22Rv1 (cell line): ENCODE data around the gene DTX4.

Experiments used
- CTCF ChIP-seq: fragments of 450-650 bp; IDR thresholded peaks from 2 replicates; pipeline ENCODE4 v1.5.1; 2017; ENCODE audit warnings: mild to moderate bottlenecking
- ZFX ChIP-seq: fragments of 450-650 bp; IDR thresholded peaks from 2 replicates; pipeline ENCODE4 v1.6.1; 2017; ENCODE audit warnings: antibody characterized with exemption, borderline replicate concordance

- TF ChIP-seq CTCF: no peak
- no peak for TF ChIP-seq ZFX
These were observed 26.4 kb upstream of the DTX4 start for GRCh38 chr11:59145534-59145933.
